CD14-positive monocyte (primary cell): ENCODE results near the gene NTSR2. TPM values are rescaled to one million over a fixed set of nuclear protein-coding genes. Genes with fewer than 3 reads are reported as not detected.

Experiments used
- DNase-seq, 3 donors: peaks; one replicate each; pipeline ENCODE4 v3.0.0-alpha.2; 2011 to 2022
- H2AFZ ChIP-seq: 2 replicates; pipeline ENCODE4 v1.6.0; 2012; ENCODE audit warnings: mild to moderate bottlenecking, low read depth, low read length, inconsistent platforms; ENCODE audit not compliant: insufficient read depth, poor library complexity, severe bottlenecking
- H3K27ac ChIP-seq, 2 donors: 1 replicate in 1 of 2; 2 replicates in 1 of 2; pipeline ENCODE4 v1.5.1; 2012 to 2013; ENCODE audit warnings: low read length in 2 of 2, control low read depth in 1 of 2, inconsistent platforms in 1 of 2, low read depth in 1 of 2, mild to moderate bottlenecking in 1 of 2
- H3K27me3 ChIP-seq, 2 donors: one replicate each; pipeline versions ENCODE4 v1.6.0 to v1.6.1; 2011 to 2013; ENCODE audit warnings: low read length in 2 of 2; ENCODE audit not compliant: control insufficient read depth in 2 of 2, insufficient read depth in 2 of 2
- H3K36me3 ChIP-seq, 2 donors: replicated peaks in 1 of 2; 1 replicate in 1 of 2; 2 replicates in 1 of 2; pipeline versions ENCODE4 v1.5.1 to v1.6.1; 2012 to 2013; ENCODE audit warnings: low read length in 2 of 2, control low read depth in 1 of 2, inconsistent platforms in 1 of 2, mild to moderate bottlenecking in 1 of 2; ENCODE audit not compliant: insufficient read depth in 2 of 2, control insufficient read depth in 1 of 2
- H3K4me1 ChIP-seq, 2 donors: 1 replicate in 1 of 2; 2 replicates in 1 of 2; pipeline versions ENCODE4 v1.5.1 to v1.6.1; 2012 to 2013; ENCODE audit warnings: low read length in 2 of 2, control low read depth in 1 of 2, inconsistent platforms in 1 of 2, mild to moderate bottlenecking in 1 of 2, moderate library complexity in 1 of 2; ENCODE audit not compliant: insufficient read depth in 2 of 2, control insufficient read depth in 1 of 2
- H3K4me2 ChIP-seq: replicated peaks from 2 replicates; pipeline ENCODE3; 2012; ENCODE audit warnings: low read length, moderate library complexity, mild to moderate bottlenecking; ENCODE audit not compliant: poor library complexity, severe bottlenecking; ENCODE audit errors: extremely low read depth
- H3K4me3 ChIP-seq, 3 experiments: fragments of 200-600 bp in 1 of 3; sonication (generic) in 1 of 3; replicated peaks in 1 of 3; 1 replicate in 2 of 3; 2 replicates in 1 of 3; pipeline ENCODE4 v1.5.1; 2011 to 2013; ENCODE audit warnings: low read length in 3 of 3, mild to moderate bottlenecking in 3 of 3, control low read depth in 2 of 3, low read depth in 2 of 3, inconsistent platforms in 1 of 3, moderate library complexity in 1 of 3
- H3K79me2 ChIP-seq: 2 replicates; pipeline ENCODE4 v1.6.0; 2012; ENCODE audit warnings: mild to moderate bottlenecking, control low read depth, inconsistent platforms, low read length, moderate library complexity; ENCODE audit not compliant: insufficient read depth
- H3K9ac ChIP-seq: 2 replicates; pipeline ENCODE4 v1.6.0; 2017; ENCODE audit warnings: low read length, mild to moderate bottlenecking; ENCODE audit not compliant: insufficient read depth, poor library complexity, severe bottlenecking
- H3K9me3 ChIP-seq, 2 donors: replicated peaks in 1 of 2; 1 replicate in 1 of 2; 2 replicates in 1 of 2; pipeline versions ENCODE4 v1.5.1 to v1.6.1; 2012 to 2013; ENCODE audit warnings: low read length in 2 of 2, control low read depth in 1 of 2; ENCODE audit not compliant: control insufficient read depth in 1 of 2, insufficient read depth in 1 of 2
- H4K20me1 ChIP-seq: 2 replicates; pipeline ENCODE4 v1.6.0; 2012; ENCODE audit warnings: mild to moderate bottlenecking, low read length, control low read depth, moderate library complexity; ENCODE audit not compliant: insufficient read depth
- H3K27ac Mint-ChIP-seq, 7 donors: one replicate each; pipeline ENCODE4 v1.8.0; 2020; ENCODE audit warnings: mild to moderate bottlenecking in 7 of 7, mixed read lengths in 7 of 7, moderate library complexity in 6 of 7, inconsistent platforms in 2 of 7
- H3K27me3 Mint-ChIP-seq, 3 donors: one replicate each; pipeline ENCODE4 v1.8.0; 2021 to 2022; ENCODE audit warnings: low read depth in 3 of 3, mild to moderate bottlenecking in 3 of 3, mixed read lengths in 3 of 3, moderate library complexity in 3 of 3, inconsistent platforms in 1 of 3
- H3K36me3 Mint-ChIP-seq, 2 donors: one replicate each; pipeline ENCODE4 v1.8.0; 2020; ENCODE audit warnings: mixed read lengths in 2 of 2, inconsistent platforms in 1 of 2, mild to moderate bottlenecking in 1 of 2
- H3K4me1 Mint-ChIP-seq: one replicate; pipeline ENCODE4 v1.8.0; 2020; ENCODE audit warnings: mild to moderate bottlenecking, mixed read lengths
- H3K4me3 Mint-ChIP-seq, 2 donors: one replicate each; pipeline ENCODE4 v1.8.0; 2020; ENCODE audit warnings: mild to moderate bottlenecking in 2 of 2, mixed read lengths in 2 of 2, moderate library complexity in 1 of 2
- H3K9me3 Mint-ChIP-seq, 7 donors: one replicate each; pipeline ENCODE4 v1.8.0; 2020 to 2022; ENCODE audit warnings: mixed read lengths in 7 of 7, mild to moderate bottlenecking in 6 of 7, moderate library complexity in 6 of 7, inconsistent platforms in 2 of 7
- WGBS: methylation state at CpG from one replicate; pipeline ENCODE4 v1.1.5; 2013; ENCODE audit warnings: missing lambda C conversion rate; ENCODE audit not compliant: insufficient coverage; 5-methylcytosine and 5-hydroxymethylcytosine counted together
- intact Hi-C, 2 donors: fragments of 100-400 bp; cut with micrococcal nuclease; formaldehyde crosslinking; loops; one replicate each; pipeline versions ENCODE4 v1.15.0 to v1.15.1; 2023
- polyA plus RNA-seq, 3 donors: library from polyadenylated mRNA; depleted of rRNA in 1 of 3; unstranded in 2 of 3; stranded (reverse) in 1 of 3; fragments of 300-500 nt in 2 of 3; fragments of >200 nt in 1 of 3; fragmentation: Illumina TruSeq in 2 of 3; gene quantifications; 1 replicate in 2 of 3; 2 replicates in 1 of 3; pipeline ENCODE4 v1.2.3, GENCODE V29; 2012 to 2021
- TF ChIP-seq, protein P1 (sequence below): fragments of 200-600 bp; IDR thresholded peaks from one replicate; pipeline ENCODE4 v1.8.0; 2022; ENCODE audit warnings: antibody characterized with exemption, mild to moderate bottlenecking

NTSR2 gene
- polyA plus RNA-seq, 3 donors = not detected

DNA sequence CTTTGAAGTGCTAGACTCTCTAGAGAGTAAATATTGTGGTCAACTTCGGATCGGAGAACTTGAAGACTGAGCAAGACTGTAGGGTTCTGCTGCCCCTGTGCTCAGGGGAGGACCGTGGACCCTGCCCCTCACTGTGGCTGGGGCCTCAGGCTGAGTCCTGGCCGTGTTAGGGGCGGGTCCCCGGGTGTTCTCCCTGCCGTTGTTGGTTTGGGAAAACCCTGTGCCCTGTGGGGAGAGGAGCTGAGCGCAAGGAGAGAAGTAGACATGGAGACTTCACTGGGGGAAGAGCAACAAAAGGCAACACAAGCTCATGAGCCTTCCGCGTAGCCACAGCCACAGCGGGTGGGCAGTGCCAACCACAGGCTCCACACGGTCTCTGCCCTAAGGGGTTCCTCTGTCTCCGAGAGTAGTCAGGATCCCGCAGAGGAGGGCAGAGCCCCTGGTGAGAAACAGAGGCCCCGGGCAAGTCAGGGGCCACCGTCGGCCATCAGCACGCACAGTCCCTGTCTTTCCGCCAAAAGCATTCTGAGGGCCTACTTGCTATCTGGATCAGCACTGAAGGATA lies 53.1 kb downstream of the NTSR2 start:
- Histone ChIP-seq H3K27me3 (peaks cover 0 to 2% of the 10 kb centered on the region in 2 donors), H3K9me3 (no peaks in the 10 kb centered on the region), H3K36me3 (no peaks in the 10 kb centered on the region), H3K4me2 (no peak overlapping the region), H4K20me1 (no peaks in the 10 kb centered on the region), H3K27ac (no peak overlapping the region), H3K4me1 (no peaks in the 10 kb centered on the region), H2AFZ (no peak overlapping the region), H3K9ac (no peak overlapping the region), H3K4me3 (no peak overlapping the region), H3K79me2 (no peaks in the 10 kb centered on the region)
- Mint-ChIP-seq H3K36me3 (no peaks in the 10 kb centered on the region), H3K27me3 (peaks cover 3 to 5% (median 4%) of the 10 kb centered on the region in 3 donors), H3K9me3 (no peaks in the 10 kb centered on the region), H3K4me1 (peaks cover 4% of the 10 kb centered on the region), H3K27ac (no peak overlapping the region), H3K4me3 (no peak overlapping the region)
- TF ChIP-seq, protein P1, sequence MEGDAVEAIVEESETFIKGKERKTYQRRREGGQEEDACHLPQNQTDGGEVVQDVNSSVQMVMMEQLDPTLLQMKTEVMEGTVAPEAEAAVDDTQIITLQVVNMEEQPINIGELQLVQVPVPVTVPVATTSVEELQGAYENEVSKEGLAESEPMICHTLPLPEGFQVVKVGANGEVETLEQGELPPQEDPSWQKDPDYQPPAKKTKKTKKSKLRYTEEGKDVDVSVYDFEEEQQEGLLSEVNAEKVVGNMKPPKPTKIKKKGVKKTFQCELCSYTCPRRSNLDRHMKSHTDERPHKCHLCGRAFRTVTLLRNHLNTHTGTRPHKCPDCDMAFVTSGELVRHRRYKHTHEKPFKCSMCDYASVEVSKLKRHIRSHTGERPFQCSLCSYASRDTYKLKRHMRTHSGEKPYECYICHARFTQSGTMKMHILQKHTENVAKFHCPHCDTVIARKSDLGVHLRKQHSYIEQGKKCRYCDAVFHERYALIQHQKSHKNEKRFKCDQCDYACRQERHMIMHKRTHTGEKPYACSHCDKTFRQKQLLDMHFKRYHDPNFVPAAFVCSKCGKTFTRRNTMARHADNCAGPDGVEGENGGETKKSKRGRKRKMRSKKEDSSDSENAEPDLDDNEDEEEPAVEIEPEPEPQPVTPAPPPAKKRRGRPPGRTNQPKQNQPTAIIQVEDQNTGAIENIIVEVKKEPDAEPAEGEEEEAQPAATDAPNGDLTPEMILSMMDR = no peak
- intact Hi-C loops = no loop called here
- no peak for DNase-seq
- 89% methylated on average over 15 of the region's 19 CpGs for WGBS

DNA sequence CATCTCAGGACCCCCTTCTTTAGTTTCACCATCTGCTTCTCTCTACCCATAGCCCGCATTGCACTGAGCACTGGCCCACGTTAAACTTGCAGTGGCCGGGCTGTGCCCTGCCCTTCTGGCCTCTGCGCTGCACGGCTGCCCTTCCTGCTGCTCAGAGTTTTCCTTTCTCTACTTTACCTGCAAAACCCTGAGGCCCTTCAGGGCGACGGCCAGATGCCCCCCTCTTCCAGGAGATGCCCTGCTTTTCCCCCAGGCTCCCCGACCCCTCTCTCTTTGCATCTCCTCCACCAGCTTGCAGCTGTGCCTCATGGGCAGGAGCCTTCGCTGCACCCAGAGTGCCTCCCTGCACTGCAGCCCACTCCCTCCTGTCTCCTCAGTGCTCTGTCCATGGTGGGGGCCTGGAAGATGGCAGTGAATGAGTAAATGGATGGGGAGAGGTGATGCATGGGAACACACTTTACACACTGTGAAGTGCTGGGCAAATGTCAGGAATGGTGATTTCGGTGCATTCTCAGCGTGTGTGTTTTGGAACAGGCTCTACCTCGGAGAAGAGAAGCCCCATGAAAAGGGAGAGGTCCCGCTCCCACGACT lies 53.8 kb downstream of the NTSR2 start:
- no peak for DNase-seq
- no peak overlapping the region for H3K4me3 ChIP-seq
- 89% methylated on average over 10 of the region's 14 CpGs for WGBS
- H3K27ac ChIP-seq = no peak overlapping the region
- Mint-ChIP-seq H3K4me3 (no peak overlapping the region), H3K27me3 (peaks cover 3 to 10% (median 4%) of the 10 kb centered on the region in 3 donors), H3K36me3 (no peaks in the 10 kb centered on the region), H3K9me3 (no peaks in the 10 kb centered on the region), H3K4me1 (peaks cover 4% of the 10 kb centered on the region), H3K27ac (no peak overlapping the region)
- intact Hi-C loops = no loop called here
- TF ChIP-seq, protein P1 = no peak
- no peaks in the 10 kb centered on the region for H4K20me1 ChIP-seq
- no peak overlapping the region for H3K4me2 ChIP-seq
- no peak overlapping the region for H3K9ac ChIP-seq
- H3K9me3 ChIP-seq = no peaks in the 10 kb centered on the region
- no peaks in the 10 kb centered on the region for H3K4me1 ChIP-seq
- H2AFZ ChIP-seq = no peak overlapping the region
- H3K36me3 ChIP-seq = no peaks in the 10 kb centered on the region
- no peaks in the 10 kb centered on the region for H3K79me2 ChIP-seq
- H3K27me3 ChIP-seq = no peaks in the 10 kb centered on the region
